Osteoblast (primary cell): Measurements from ENCODE around the gene LHFPL2. TPM values are rescaled to one million over a fixed set of nuclear protein-coding genes. Genes with fewer than 3 reads are reported as not detected.

Experiments used
- DNase-seq: peaks from one replicate; pipeline ENCODE4 v3.0.0; 2011; ENCODE audit warnings: low spot score, mixed read lengths; ENCODE audit not compliant: insufficient read length; ENCODE audit errors: missing footprints
- H2AFZ ChIP-seq: 2 replicates; pipeline ENCODE4 v1.6.0; 2011; ENCODE audit warnings: mild to moderate bottlenecking, low read length
- H3K27ac ChIP-seq: 2 replicates; pipeline ENCODE4 v1.5.1; 2011; ENCODE audit warnings: mild to moderate bottlenecking, low read depth, low read length, moderate library complexity
- H3K27me3 ChIP-seq: 2 replicates; pipeline ENCODE4 v1.6.0; 2012; ENCODE audit warnings: mild to moderate bottlenecking, control low read depth, inconsistent platforms, low read length, moderate library complexity; ENCODE audit not compliant: insufficient read depth
- H3K36me3 ChIP-seq: 2 replicates; pipeline ENCODE4 v1.5.1; 2011; ENCODE audit warnings: mild to moderate bottlenecking, low read length, control low read depth, moderate library complexity; ENCODE audit not compliant: insufficient read depth
- H3K4me1 ChIP-seq: 2 replicates; pipeline ENCODE4 v1.5.1; 2011; ENCODE audit warnings: mild to moderate bottlenecking, low read length, control low read depth, moderate library complexity; ENCODE audit not compliant: insufficient read depth
- H3K4me2 ChIP-seq: 2 replicates; pipeline ENCODE4 v1.6.0; 2011; ENCODE audit warnings: mild to moderate bottlenecking, low read length; ENCODE audit not compliant: insufficient read depth
- H3K4me3 ChIP-seq: fragments of 200-600 bp; sonication (generic); 3 replicates; pipeline ENCODE4 v1.5.1; 2012; ENCODE audit warnings: mild to moderate bottlenecking, low read length, inconsistent platforms; ENCODE audit not compliant: insufficient read depth
- H3K79me2 ChIP-seq: 2 replicates; pipeline ENCODE4 v1.6.0; 2012; ENCODE audit warnings: mild to moderate bottlenecking, low read length, control low read depth, inconsistent platforms; ENCODE audit not compliant: insufficient read depth
- H3K9me3 ChIP-seq: 2 replicates; pipeline ENCODE4 v1.5.1; 2011; ENCODE audit warnings: low read depth, low read length, control low read depth
- H4K20me1 ChIP-seq: 2 replicates; pipeline ENCODE4 v1.6.0; 2012; ENCODE audit warnings: mild to moderate bottlenecking, low read length, control low read depth; ENCODE audit not compliant: insufficient read depth
- CTCF ChIP-seq: IDR thresholded peaks from 2 replicates; pipeline ENCODE4 v1.5.1; 2011; ENCODE audit warnings: mild to moderate bottlenecking, low read depth, low read length, moderate library complexity; ENCODE audit errors: extremely low read depth
- total RNA-seq: library from RNA; depleted of rRNA; stranded (reverse); fragments of >200 nt; gene quantifications from 2 replicates; pipeline ENCODE4 v1.2.3, GENCODE V29; 2012

The LHFPL2 gene
- total RNA-seq, 1 donor, result 64.4 TPM

DNA sequence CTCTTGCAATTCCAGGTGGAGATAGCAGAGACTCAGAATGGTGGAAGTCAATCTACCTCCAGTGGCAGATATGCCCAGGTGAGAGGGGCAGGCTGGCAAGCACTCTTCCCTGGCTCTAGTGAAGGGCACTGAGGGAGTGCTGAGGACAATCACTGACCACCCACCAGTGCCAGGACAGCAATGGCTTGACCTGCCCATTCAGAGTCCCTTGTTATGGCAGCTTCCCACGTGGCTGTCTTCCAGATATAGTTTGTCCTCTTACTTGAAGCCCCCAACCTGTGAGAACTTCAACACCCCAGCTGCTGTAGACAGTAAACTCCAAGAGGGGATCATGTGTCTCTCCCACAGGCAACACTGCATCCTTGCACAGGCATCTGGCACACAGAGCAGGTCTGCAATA is 104.7 kb downstream of the LHFPL2 start:
- peak overlapping the region; percentile 71 for H3K27ac ChIP-seq
- H4K20me1 ChIP-seq, result peaks cover 4% of the 10 kb centered on the region
- DNase-seq, result no peak
- H3K27me3 ChIP-seq, result no peaks in the 10 kb centered on the region
- peaks cover 38% of the 10 kb centered on the region for H3K4me1 ChIP-seq
- H3K36me3 ChIP-seq, result no peaks in the 10 kb centered on the region
- no peak overlapping the region for H3K4me3 ChIP-seq
- no peak overlapping the region for H3K4me2 ChIP-seq
- H3K79me2 ChIP-seq, result peaks cover 50% of the 10 kb centered on the region
- no peak for TF ChIP-seq CTCF
- no peak overlapping the region for H2AFZ ChIP-seq
- no peaks in the 10 kb centered on the region for H3K9me3 ChIP-seq

DNA sequence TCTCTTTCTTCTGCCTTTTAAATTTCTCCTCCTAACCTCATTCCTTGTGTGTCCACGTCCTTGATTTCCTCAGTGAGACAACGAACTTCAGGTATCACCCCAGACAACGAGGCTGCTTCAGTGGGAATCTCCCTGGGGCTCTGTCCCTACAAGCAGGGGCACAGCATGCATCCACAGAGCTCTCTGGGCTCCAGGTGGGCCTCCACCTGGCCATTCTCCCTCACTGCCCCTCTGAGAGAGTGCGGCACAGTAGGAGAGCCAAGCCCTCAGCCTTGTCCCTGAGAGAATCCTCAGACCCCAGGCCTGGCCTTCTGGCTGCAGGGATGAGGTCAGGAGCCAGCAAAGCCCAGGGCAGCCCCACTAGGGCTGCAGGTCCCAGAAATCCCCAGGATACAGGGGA is 105.3 kb downstream of the LHFPL2 start:
- Histone ChIP-seq H3K4me3 (no peak overlapping the region), H4K20me1 (peaks cover 4% of the 10 kb centered on the region), H3K27ac (no peak overlapping the region), H3K36me3 (no peaks in the 10 kb centered on the region), H3K27me3 (no peaks in the 10 kb centered on the region), H3K79me2 (peaks cover 52% of the 10 kb centered on the region), H3K4me1 (peaks cover 33% of the 10 kb centered on the region), H3K4me2 (no peak overlapping the region), H3K9me3 (no peaks in the 10 kb centered on the region), H2AFZ (no peak overlapping the region)
- no peak for DNase-seq
- TF ChIP-seq CTCF, result no peak

DNA sequence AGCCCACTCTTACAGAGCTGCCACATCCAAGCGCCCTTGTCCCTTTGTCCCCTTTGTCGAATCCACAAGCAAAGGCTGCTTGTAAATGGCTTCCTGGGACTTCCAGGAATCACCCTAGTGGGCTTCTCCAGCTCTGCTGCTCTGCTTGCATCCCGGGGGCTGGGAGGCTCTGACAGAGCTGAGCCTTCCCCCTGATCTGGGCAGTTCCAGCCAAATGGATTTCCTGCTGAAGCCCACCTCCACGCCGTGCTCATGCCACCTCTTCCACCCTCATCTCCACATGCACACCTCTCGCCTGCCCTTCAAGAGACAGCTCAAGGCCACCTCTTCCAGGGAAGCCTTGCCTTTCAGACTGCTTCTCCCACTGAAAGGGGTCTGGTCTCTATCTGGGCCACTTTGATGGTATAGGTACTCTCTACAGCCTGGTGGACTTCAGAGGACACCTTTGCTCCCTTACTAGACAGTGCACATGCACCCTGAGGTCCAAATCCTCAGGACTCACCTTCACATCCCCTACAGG is 106.2 kb downstream of the LHFPL2 start:
- no peak overlapping the region for H3K27ac ChIP-seq
- no peak for TF ChIP-seq CTCF
- no peaks in the 10 kb centered on the region for H3K36me3 ChIP-seq
- peak; percentile 55 for DNase-seq
- H2AFZ ChIP-seq, result no peak overlapping the region
- H3K27me3 ChIP-seq, result no peaks in the 10 kb centered on the region
- no peak overlapping the region for H3K4me2 ChIP-seq
- H4K20me1 ChIP-seq, result peaks cover 4% of the 10 kb centered on the region
- peaks cover 59% of the 10 kb centered on the region for H3K79me2 ChIP-seq
- H3K9me3 ChIP-seq, result no peaks in the 10 kb centered on the region
- H3K4me1 ChIP-seq, result peaks cover 24% of the 10 kb centered on the region
- H3K4me3 ChIP-seq, result no peak overlapping the region

GRCh38 chr5:78541086-78541654 is 107.4 kb downstream of the LHFPL2 start:
- Histone ChIP-seq H3K4me1 (peaks cover 13% of the 10 kb centered on the region), H3K27me3 (no peaks in the 10 kb centered on the region), H3K27ac (peak overlapping the region; percentile 17), H3K36me3 (no peaks in the 10 kb centered on the region), H3K4me2 (no peak overlapping the region), H4K20me1 (peaks cover 4% of the 10 kb centered on the region), H2AFZ (no peak overlapping the region), H3K4me3 (no peak overlapping the region), H3K9me3 (no peaks in the 10 kb centered on the region), H3K79me2 (peaks cover 69% of the 10 kb centered on the region)
- TF ChIP-seq CTCF, result no peak
- peak; percentile 42 for DNase-seq
